Skeletal muscle tissue (tissue), 4 donors: Measurements from ENCODE around the gene GRIN2D. TPM values are rescaled to one million over a fixed set of nuclear protein-coding genes. Genes with fewer than 3 reads are reported as not detected.

Experiments used
- H3K27ac ChIP-seq: one replicate; pipeline ENCODE4 v1.7.0; 2013; ENCODE audit warnings: mild to moderate bottlenecking, low read depth, low read length, inconsistent platforms
- H3K27me3 ChIP-seq, 3 donors: one replicate each; pipeline ENCODE4 v1.7.0; 2013; ENCODE audit warnings: low read length in 3 of 3; ENCODE audit not compliant: control insufficient read depth in 3 of 3, insufficient read depth in 3 of 3
- H3K36me3 ChIP-seq, 3 donors: one replicate each; pipeline ENCODE4 v1.7.0; 2013; ENCODE audit warnings: low read length in 3 of 3; ENCODE audit not compliant: control insufficient read depth in 3 of 3, insufficient read depth in 3 of 3
- H3K4me1 ChIP-seq, 3 donors: one replicate each; pipeline ENCODE4 v1.7.0; 2013; ENCODE audit warnings: low read length in 3 of 3, mild to moderate bottlenecking in 3 of 3; ENCODE audit not compliant: control insufficient read depth in 3 of 3, insufficient read depth in 3 of 3
- H3K4me3 ChIP-seq, 3 donors: one replicate each; pipeline ENCODE4 v1.7.0; 2013; ENCODE audit warnings: low read length in 3 of 3
- H3K9ac ChIP-seq, 3 donors: one replicate each; pipeline ENCODE4 v1.7.0; 2013; ENCODE audit warnings: low read length in 3 of 3, mild to moderate bottlenecking in 3 of 3, moderate library complexity in 2 of 3, low read depth in 1 of 3
- H3K9me3 ChIP-seq, 3 donors: one replicate each; pipeline ENCODE4 v1.7.0; 2013; ENCODE audit warnings: low read length in 3 of 3; ENCODE audit not compliant: control insufficient read depth in 3 of 3
- total RNA-seq: library from RNA; depleted of rRNA; stranded (reverse); fragments of >200 nt; gene quantifications from one replicate; pipeline ENCODE4 v1.2.3, GENCODE V29; 2014
- donor health status: Osteomylitis.

The GRIN2D gene
- total RNA-seq, 1 donor from 2014 or later = under 0.01 TPM

GRCh38 chr19:48395499-48395898, 2.0 kb downstream of the GRIN2D start:
- H3K27me3 ChIP-seq = peaks cover 49 to 62% (median 54%) of the 10 kb centered on the region in 3 donors

GRCh38 chr19:48396016-48396823, 2.8 kb downstream of the GRIN2D start:
- Histone ChIP-seq H3K27me3 (peaks cover 49 to 62% (median 54%) of the 10 kb centered on the region in 3 donors), H3K4me3 (no peak overlapping the region), H3K36me3 (no peaks in the 10 kb centered on the region), H3K9ac (no peak overlapping the region), H3K9me3 (no peaks in the 10 kb centered on the region), H3K4me1 (peaks cover 12 to 20% (median 17%) of the 10 kb centered on the region in 3 donors), H3K27ac (no peak overlapping the region)

More at GRCh38 chr19:48395499-48395898, 2.0 kb downstream of the GRIN2D start:
- Histone ChIP-seq H3K4me3 (no peak overlapping the region), H3K36me3 (no peaks in the 10 kb centered on the region), H3K9me3 (no peaks in the 10 kb centered on the region), H3K27ac (no peak overlapping the region), H3K4me1 (peaks cover 12 to 24% (median 20%) of the 10 kb centered on the region in 3 donors), H3K9ac (no peak overlapping the region)

- Histone ChIP-seq H3K9ac (no peak overlapping the region), H3K27me3 (peaks cover 49 to 62% (median 54%) of the 10 kb centered on the region in 3 donors), H3K9me3 (no peaks in the 10 kb centered on the region), H3K36me3 (no peaks in the 10 kb centered on the region), H3K4me3 (no peak overlapping the region), H3K4me1 (peaks cover 12 to 18% (median 17%) of the 10 kb centered on the region in 3 donors), H3K27ac (no peak overlapping the region)
These were observed 3.3 kb downstream of the GRIN2D start for GRCh38 chr19:48396824-48397176.

GRCh38 chr19:48397263-48398101, 4.0 kb downstream of the GRIN2D start:
- Histone ChIP-seq H3K9me3 (no peaks in the 10 kb centered on the region), H3K4me1 (peaks cover 12 to 18% (median 17%) of the 10 kb centered on the region in 3 donors), H3K36me3 (no peaks in the 10 kb centered on the region), H3K4me3 (peak overlapping the region in 2 of 3 donors; percentile 38 to 56), H3K27me3 (peaks cover 49 to 61% (median 54%) of the 10 kb centered on the region in 3 donors), H3K27ac (no peak overlapping the region), H3K9ac (peak overlapping the region in 2 of 3 donors; percentile 22 to 60)

GRCh38 chr19:48398102-48398374, 4.6 kb downstream of the GRIN2D start:
- peak overlapping the region in 2 of 3 donors; percentile 22 to 60 for H3K9ac ChIP-seq
- peaks cover 12 to 18% (median 17%) of the 10 kb centered on the region in 3 donors for H3K4me1 ChIP-seq
- no peak overlapping the region for H3K27ac ChIP-seq
- no peaks in the 10 kb centered on the region for H3K36me3 ChIP-seq
- H3K4me3 ChIP-seq = peak overlapping the region in 2 of 3 donors; percentile 38 to 56
- no peaks in the 10 kb centered on the region for H3K9me3 ChIP-seq
- peaks cover 49 to 55% (median 49%) of the 10 kb centered on the region in 3 donors for H3K27me3 ChIP-seq

- Histone ChIP-seq H3K27ac (no peak overlapping the region), H3K4me1 (peaks cover 12 to 16% (median 15%) of the 10 kb centered on the region in 3 donors), H3K9me3 (no peaks in the 10 kb centered on the region), H3K36me3 (no peaks in the 10 kb centered on the region), H3K27me3 (peaks cover 44 to 50% (median 44%) of the 10 kb centered on the region in 3 donors), H3K4me3 (peak overlapping the region in 1 of 3 donors; percentile 56), H3K9ac (peak overlapping the region in 1 of 3 donors; percentile 60)
These were observed 5.1 kb downstream of the GRIN2D start for GRCh38 chr19:48398375-48399235.

GRCh38 chr19:48400018-48400742, 6.7 kb downstream of the GRIN2D start:
- H3K4me3 ChIP-seq = peak overlapping the region; percentile 50 to 62 (median 56)
- no peaks in the 10 kb centered on the region for H3K36me3 ChIP-seq
- peaks cover 30 to 35% (median 30%) of the 10 kb centered on the region in 3 donors for H3K27me3 ChIP-seq
- H3K4me1 ChIP-seq = peaks cover 7% of the 10 kb centered on the region in 3 donors
- no peaks in the 10 kb centered on the region for H3K9me3 ChIP-seq
- H3K9ac ChIP-seq = peak overlapping the region in 2 of 3 donors; percentile 40 to 50
- H3K27ac ChIP-seq = no peak overlapping the region

GRCh38 chr19:48401287-48401686, 7.8 kb downstream of the GRIN2D start:
- Histone ChIP-seq H3K4me3 (no peak overlapping the region), H3K27me3 (peaks cover 21 to 30% (median 22%) of the 10 kb centered on the region in 3 donors), H3K27ac (no peak overlapping the region), H3K9me3 (no peaks in the 10 kb centered on the region), H3K9ac (no peak overlapping the region), H3K4me1 (peaks cover 7% of the 10 kb centered on the region in 3 donors), H3K36me3 (no peaks in the 10 kb centered on the region)

- H3K27ac ChIP-seq = no peak overlapping the region
- H3K9ac ChIP-seq = no peak overlapping the region
- H3K4me3 ChIP-seq = no peak overlapping the region
- no peaks in the 10 kb centered on the region for H3K36me3 ChIP-seq
- peaks cover 0 to 2% (median 0%) of the 10 kb centered on the region in 3 donors for H3K4me1 ChIP-seq
- H3K9me3 ChIP-seq = no peaks in the 10 kb centered on the region
- H3K27me3 ChIP-seq = peaks cover 9 to 11% (median 10%) of the 10 kb centered on the region in 3 donors
These were observed 10.1 kb downstream of the GRIN2D start for GRCh38 chr19:48403606-48404005.
